HFFc6 (cell line): ENCODE measurements around the gene ESPNL. TPM values are rescaled to one million over a fixed set of nuclear protein-coding genes. Genes with fewer than 3 reads are reported as not detected.

Source experiments
- DNase-seq: peaks from one replicate; pipeline ENCODE4 v3.0.0-alpha.2; 2018
- H3K27ac Mint-ChIP-seq: 2 replicates; pipeline ENCODE4 v1.8.0; 2020; ENCODE audit warnings: mild to moderate bottlenecking, mixed read lengths
- H3K27me3 Mint-ChIP-seq: 2 replicates; pipeline ENCODE4 v1.8.0; 2021; ENCODE audit warnings: mild to moderate bottlenecking, moderate library complexity, mixed read lengths; ENCODE audit not compliant: insufficient read depth
- H3K36me3 Mint-ChIP-seq: 2 replicates; pipeline ENCODE4 v1.8.0; 2021; ENCODE audit warnings: low read depth, mixed read lengths
- H3K4me1 Mint-ChIP-seq: 2 replicates; pipeline ENCODE4 v1.8.0; 2020; ENCODE audit warnings: low read depth, mixed read lengths
- H3K4me3 Mint-ChIP-seq: 2 replicates; pipeline ENCODE4 v1.8.0; 2020; ENCODE audit warnings: mild to moderate bottlenecking, moderate library complexity, mixed read lengths
- H3K9me3 Mint-ChIP-seq: 2 replicates; pipeline ENCODE4 v1.8.0; 2020; ENCODE audit warnings: mild to moderate bottlenecking, mixed read lengths
- CTCF ChIP-seq: fragments of 200-600 bp; sonication (generic); IDR thresholded peaks from 2 replicates; pipeline ENCODE4 v1.5.0; 2021; ENCODE audit warnings: antibody characterized with exemption, mild to moderate bottlenecking
- total RNA-seq, 6 experiments: library from RNA; stranded (reverse); fragmentation: NEBNext Ultra II Directional; extraction: Animal tissue kit (Norgen Biotek cat#: 25700); gene quantifications; 2 replicates in 1 of 6; 3 replicates in 5 of 6; pipeline ENCODE4 v1.2.3, GENCODE V29; 2021

ESPNL gene
- total RNA-seq, 6 experiments from 2014 or later, result 1.0 to 3.0 (median 2.6) TPM

GRCh38 chr2:238158018-238158508, 57.9 kb downstream of the ESPNL start:
- Mint-ChIP-seq H3K36me3 (no peaks in the 10 kb centered on the region), H3K4me3 (no peak overlapping the region), H3K27me3 (no peaks in the 10 kb centered on the region; the same call in 1 of the 2 replicates), H3K4me1 (peaks cover 10% of the 10 kb centered on the region), H3K9me3 (no peaks in the 10 kb centered on the region; the same call in 1 of the 2 replicates), H3K27ac (no peak overlapping the region)
- no peak for DNase-seq
- TF ChIP-seq CTCF, result no peak

- Mint-ChIP-seq H3K27me3 (no peaks in the 10 kb centered on the region; the same call in 1 of the 2 replicates), H3K36me3 (no peaks in the 10 kb centered on the region), H3K27ac (no peak within 1 kb of the TSS), H3K4me1 (peaks cover 10% of the 10 kb centered on the region), H3K9me3 (no peaks in the 10 kb centered on the region; the same call in 1 of the 2 replicates), H3K4me3 (peak within 1 kb of the TSS; percentile 47; the same call in 1 of the 2 replicates)
- TF ChIP-seq CTCF, result peak; percentile 71
- DNase-seq, result no peak
These were observed 58.5 kb downstream of the ESPNL start, which contains the start of gene ERFE for GRCh38 chr2:238158509-238159070. ERFE (plus strand) TSS chr2:238158970; CDS start chr2:238159008, 38 bp downstream.

- Mint-ChIP-seq H3K27ac (no peak overlapping the region), H3K36me3 (no peaks in the 10 kb centered on the region), H3K4me3 (peak overlapping the region; percentile 47; the same call in 1 of the 2 replicates), H3K4me1 (peaks cover 10% of the 10 kb centered on the region), H3K9me3 (no peaks in the 10 kb centered on the region; the same call in 1 of the 2 replicates), H3K27me3 (no peaks in the 10 kb centered on the region; the same call in 1 of the 2 replicates)
- TF ChIP-seq CTCF, result no peak
- DNase-seq, result no peak
These were observed 59.0 kb downstream of the ESPNL start for GRCh38 chr2:238159071-238159539.

- peaks cover under 1% of the 10 kb centered on the region for H3K27me3 Mint-ChIP-seq
These were observed 59.6 kb downstream of the ESPNL start for GRCh38 chr2:238159661-238160205.

More at GRCh38 chr2:238159661-238160205, 59.6 kb downstream of the ESPNL start:
- peak overlapping the region; percentile 47; the same call in 1 of the 2 replicates for H3K4me3 Mint-ChIP-seq
- TF ChIP-seq CTCF, result no peak
- no peak for DNase-seq
- H3K9me3 Mint-ChIP-seq, result no peaks in the 10 kb centered on the region
- no peaks in the 10 kb centered on the region for H3K36me3 Mint-ChIP-seq
- no peak overlapping the region for H3K27ac Mint-ChIP-seq
- peaks cover 10% of the 10 kb centered on the region for H3K4me1 Mint-ChIP-seq
